CD4-positive, alpha-beta T cell treated with Interleukin-4 for 1 hour (primary cell): Measurements from ENCODE around the gene HEATR5B.
"Not testable (repeated sequence)": the region's sequence is repeated elsewhere in the genome, so short reads cannot be mapped to it uniquely, and the experiment has no call there.

Experiments used
- DNase-seq, 2 donors: peaks; one replicate each; pipeline ENCODE4 v3.0.0-alpha.2; 2020 to 2022

HEATR5B gene

GRCh38 chr2:37061013-37061711 lies 23.0 kb downstream of the HEATR5B start:
- no peak for DNase-seq

- DNase-seq: no peak
Measured at GRCh38 chr2:37060446-37060845, 23.7 kb downstream of the HEATR5B start.

GRCh38 chr2:37059841-37060240 lies 24.3 kb downstream of the HEATR5B start:
- DNase-seq: no peak

GRCh38 chr2:37052600-37053332 lies 31.4 kb downstream of the HEATR5B start:
- no peak for DNase-seq

GRCh38 chr2:37039580-37039979 lies 44.6 kb downstream of the HEATR5B start:
- no peak for DNase-seq

GRCh38 chr2:37037771-37038170 lies 46.4 kb downstream of the HEATR5B start:
- no peak for DNase-seq

GRCh38 chr2:37029758-37030157 lies 54.4 kb downstream of the HEATR5B start:
- no peak for DNase-seq

- no peak for DNase-seq
Measured at GRCh38 chr2:37026050-37026449, 58.1 kb downstream of the HEATR5B start.

GRCh38 chr2:37020887-37021796 lies 63.0 kb downstream of the HEATR5B start:
- no peak for DNase-seq

GRCh38 chr2:37020212-37020886 lies 63.8 kb downstream of the HEATR5B start:
- no peak for DNase-seq

GRCh38 chr2:37013315-37013641 lies 70.9 kb downstream of the HEATR5B start:
- no peak for DNase-seq

- peak in 1 of 2 donors; percentile 6 for DNase-seq
Measured at GRCh38 chr2:37011130-37011529, 73.0 kb downstream of the HEATR5B start.

GRCh38 chr2:37005118-37005868 lies 78.9 kb downstream of the HEATR5B start:
- peak in 1 of 2 donors; percentile 37 for DNase-seq

GRCh38 chr2:37000988-37001556 lies 83.1 kb downstream of the HEATR5B start:
- no peak for DNase-seq

- no peak for DNase-seq
Measured at GRCh38 chr2:37000318-37000717, 83.9 kb downstream of the HEATR5B start.

GRCh38 chr2:36999416-36999815 lies 84.8 kb downstream of the HEATR5B start:
- DNase-seq: not testable (repeated sequence)

- no peak for DNase-seq
Measured at GRCh38 chr2:36993841-36994620, 90.1 kb downstream of the HEATR5B start.

GRCh38 chr2:36988008-36988407 lies 96.2 kb downstream of the HEATR5B start:
- DNase-seq: no peak

GRCh38 chr2:36982467-36982866 lies 101.7 kb downstream of the HEATR5B start:
- no peak for DNase-seq

GRCh38 chr2:36981911-36982310 lies 102.3 kb downstream of the HEATR5B start:
- DNase-seq: no peak

GRCh38 chr2:36979007-36979406 lies 105.2 kb downstream of the HEATR5B start:
- DNase-seq: not testable (repeated sequence)
